ENCODE measurements around the gene OSBPL1A.
"Not testable (repeated sequence)": the region's sequence is repeated elsewhere in the genome, so short reads cannot be mapped to it uniquely, and the experiment has no call there.

GRCh38 chr18:24359787-24360530 lies 37.7 kb downstream of the OSBPL1A start:
- peak; percentile 53 to 81 (median 70) for TF ChIP-seq CTCF (IDR thresholded peaks at IDR 0.05)
- TF ChIP-seq POLR2A (IDR thresholded peaks at IDR 0.05): not testable (repeated sequence)

Measured in heart left ventricle (tissue), 13 donors.